Testis (tissue), 2 donors: ENCODE measurements around the gene PPM1L.

Experiments used
- POLR2A ChIP-seq: fragments of 450-650 bp; IDR thresholded peaks from one replicate; pipeline ENCODE4 v1.6.1; 2017; ENCODE audit warnings: antibody characterized with exemption, mild to moderate bottlenecking, moderate library complexity
- TF ChIP-seq, protein P1 (sequence below), 3 experiments: fragments of 450-650 bp in 2 of 3; fragments of 200-600 bp in 1 of 3; sonication (generic) in 1 of 3; IDR thresholded peaks; one replicate each; pipeline ENCODE4 v1.5.1; 2016 to 2019; ENCODE audit warnings: antibody characterized with exemption in 3 of 3, mild to moderate bottlenecking in 2 of 3, moderate library complexity in 1 of 3

DNA sequence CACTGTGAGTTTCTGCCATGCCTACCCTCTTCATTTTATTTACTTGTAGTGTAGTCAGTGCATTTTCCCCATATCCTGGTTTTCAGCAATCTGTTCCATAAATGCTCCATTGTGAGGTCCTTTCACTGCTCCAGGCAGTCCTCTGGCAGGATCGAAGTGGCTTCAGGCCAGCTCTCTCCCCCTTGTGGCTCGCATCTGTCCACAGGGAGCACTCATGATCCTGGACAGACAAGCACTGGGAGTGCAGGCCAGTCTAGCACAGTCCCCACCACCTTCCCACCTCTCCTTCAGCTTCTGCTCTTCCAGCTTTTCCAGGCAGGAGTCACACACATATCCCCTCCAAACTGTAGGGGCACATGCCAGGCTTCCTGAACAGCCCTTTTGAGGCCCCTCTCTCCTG, 173.6 kb downstream of the PPM1L start:
- TF ChIP-seq POLR2A: no peak
- TF ChIP-seq, protein P1, sequence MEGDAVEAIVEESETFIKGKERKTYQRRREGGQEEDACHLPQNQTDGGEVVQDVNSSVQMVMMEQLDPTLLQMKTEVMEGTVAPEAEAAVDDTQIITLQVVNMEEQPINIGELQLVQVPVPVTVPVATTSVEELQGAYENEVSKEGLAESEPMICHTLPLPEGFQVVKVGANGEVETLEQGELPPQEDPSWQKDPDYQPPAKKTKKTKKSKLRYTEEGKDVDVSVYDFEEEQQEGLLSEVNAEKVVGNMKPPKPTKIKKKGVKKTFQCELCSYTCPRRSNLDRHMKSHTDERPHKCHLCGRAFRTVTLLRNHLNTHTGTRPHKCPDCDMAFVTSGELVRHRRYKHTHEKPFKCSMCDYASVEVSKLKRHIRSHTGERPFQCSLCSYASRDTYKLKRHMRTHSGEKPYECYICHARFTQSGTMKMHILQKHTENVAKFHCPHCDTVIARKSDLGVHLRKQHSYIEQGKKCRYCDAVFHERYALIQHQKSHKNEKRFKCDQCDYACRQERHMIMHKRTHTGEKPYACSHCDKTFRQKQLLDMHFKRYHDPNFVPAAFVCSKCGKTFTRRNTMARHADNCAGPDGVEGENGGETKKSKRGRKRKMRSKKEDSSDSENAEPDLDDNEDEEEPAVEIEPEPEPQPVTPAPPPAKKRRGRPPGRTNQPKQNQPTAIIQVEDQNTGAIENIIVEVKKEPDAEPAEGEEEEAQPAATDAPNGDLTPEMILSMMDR (IDR thresholded peaks at IDR 0.05): no peak
